Measurements from ENCODE around the gene HSPB6. TPM values are rescaled to one million over a fixed set of nuclear protein-coding genes. Genes with fewer than 3 reads are reported as not detected.

The HSPB6 gene
- total and polyA plus RNA-seq, 2 of the 8 experiments (the other 6 are each of a cell fraction or from before 2014, with no cell fraction given): 0.91 TPM; not detected in 1

DNA sequence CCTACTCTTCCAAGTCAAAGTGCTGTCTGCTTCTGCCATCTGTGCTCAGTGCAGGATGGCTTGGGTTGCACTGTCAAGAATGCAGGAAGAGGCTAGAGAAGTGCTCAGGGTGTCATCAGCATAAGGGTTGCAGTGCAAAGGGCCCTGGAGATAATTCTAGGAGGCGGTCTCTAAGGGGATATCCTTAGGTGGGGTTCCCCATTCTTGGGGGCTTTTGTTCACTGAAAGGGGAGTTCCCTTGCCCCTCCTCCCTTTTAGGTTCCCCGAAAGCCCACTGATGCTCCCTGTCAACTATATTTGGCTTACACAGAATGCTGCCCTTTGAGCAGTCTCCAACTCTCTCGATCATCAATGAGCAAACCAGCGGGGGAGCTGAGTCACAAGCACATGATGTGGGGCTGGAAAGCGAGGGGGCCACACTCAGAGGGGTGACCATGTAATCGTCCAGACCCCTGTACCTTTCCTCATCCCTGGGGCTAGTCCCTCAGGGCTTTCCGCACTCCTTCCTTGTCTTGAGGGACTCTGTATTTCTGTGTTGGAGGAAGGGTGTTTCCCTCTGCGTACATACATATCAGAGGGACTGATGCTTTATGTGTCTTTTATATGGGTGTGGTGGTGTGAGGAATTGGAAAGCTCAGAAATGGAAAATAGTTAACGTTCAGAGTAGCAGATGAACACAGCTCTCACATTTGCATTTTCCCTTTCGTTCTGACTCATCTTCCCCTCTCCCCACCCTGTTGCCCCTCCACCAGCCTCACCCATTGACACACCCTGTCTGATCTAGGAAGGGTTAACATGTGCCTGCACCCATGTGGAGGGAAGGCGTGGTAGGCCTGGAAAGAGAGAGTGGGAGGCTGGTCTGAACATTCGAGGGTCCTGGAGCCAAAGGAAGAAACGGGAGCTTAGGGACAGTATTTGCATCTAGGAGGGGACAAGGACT, 45.8 kb downstream of the HSPB6 start:
- H2BK15ac ChIP-seq (ENCODE audit: low read length): 0 out of 2 replicates have a peak overlapping the region, but pooled peaks have one; percentile 61
- H3K79me1 ChIP-seq (ENCODE audit: low read depth, low read length): no peaks in the 10 kb centered on the region
- H3K36me3 ChIP-seq (ENCODE audit: control insufficient read depth in 2 of 4, insufficient read depth in 4 of 4, low read length in 3 of 4): no peaks in the 10 kb centered on the region; a peak in 1 of 8 replicates
- H2AFZ ChIP-seq (ENCODE audit: low read length): no peak overlapping the region
- peaks cover 5% of the 10 kb centered on the region in 2 experiments for H4K20me1 ChIP-seq (replicated peaks in 1 of 2; ENCODE audit: control insufficient read depth in 1 of 2, insufficient read depth in 2 of 2, low read length in 2 of 2)
- no peak overlapping the region for H3K14ac ChIP-seq (ENCODE audit: insufficient read length)
- H4K5ac ChIP-seq (ENCODE audit: insufficient read length, low read depth, low read length): no peak overlapping the region
- H3K9me3 ChIP-seq (ENCODE audit: insufficient read depth in 2 of 2, low read depth in 1 of 2, low read length in 1 of 2): no peaks in the 10 kb centered on the region
- ChIA-PET CTCF (ENCODE audit: partially characterized antibody) (interaction anchor here (1.0 to 6.6 kb wide), 3 partner anchors 9 to 155 kb away, joined by 3 to 105 read pairs (median 5); no protein-coding TSS in a partner anchor), POLR2A (ENCODE audit: partially characterized antibody) (interaction anchor here (1.0 to 4.9 kb wide), 4 partner anchors 8 to 99 kb away, joined by 3 to 28 read pairs (median 4); partner anchors contain the start of genes HAUS5 and ZBTB32)
- 78% methylated on average over 13 of the region's 13 CpGs; no CpG with 5 or more reads in 1 of the 2 experiments for WGBS, 2 experiments (ENCODE audit: extremely low coverage in 1 of 2, insufficient coverage in 1 of 2, insufficient read length in 1 of 2, insufficient replicate concordance in 2 of 2, low coverage in 1 of 2, low lambda C conversion rate in 2 of 2, missing lambda C conversion rate in 1 of 2)
- no peak overlapping the region for H3K18ac ChIP-seq (ENCODE audit: extremely low read depth, low read length)
- no peak overlapping the region for H3K9ac ChIP-seq (replicated peaks in 1 of 4; ENCODE audit: extremely low read depth in 1 of 4, low read depth in 3 of 4, low read length in 3 of 4)
- no peak for FAIRE-seq
- H3K4me2 ChIP-seq (ENCODE audit: insufficient read depth in 1 of 2, low read depth in 2 of 2, low read length in 2 of 2): no peak overlapping the region
- DNase-seq (ENCODE audit: low read depth in 1 of 2, low spot score in 2 of 2): no peak
- H2AK5ac ChIP-seq (ENCODE audit: low read depth, low read length): no peak overlapping the region
- H3K56ac ChIP-seq (replicated peaks; ENCODE audit: insufficient read length, low read depth, low read length): no peak overlapping the region
- H3K79me2 ChIP-seq (ENCODE audit: control insufficient read depth in 1 of 2, insufficient read depth in 2 of 2, low read length in 2 of 2): no peaks in the 10 kb centered on the region; a peak in 1 of 4 replicates
- no peak overlapping the region for H3K4ac ChIP-seq (replicated peaks; ENCODE audit: insufficient read length, low read depth, low read length)
- peaks cover 5% of the 10 kb centered on the region for H3K23me2 ChIP-seq (ENCODE audit: low read depth, low read length)
- no peak overlapping the region for H4K91ac ChIP-seq (replicated peaks; ENCODE audit: insufficient read length, low read length)
- no peaks in the 10 kb centered on the region for H3K27me3 ChIP-seq (replicated peaks in 1 of 4; ENCODE audit: control insufficient read depth in 3 of 4, extremely low read depth in 1 of 4, insufficient read depth in 3 of 4, low read length in 3 of 4)
- no peak overlapping the region for H4K8ac ChIP-seq (ENCODE audit: extremely low read depth, insufficient read depth, low read length)
- TF ChIP-seq, protein P1, sequence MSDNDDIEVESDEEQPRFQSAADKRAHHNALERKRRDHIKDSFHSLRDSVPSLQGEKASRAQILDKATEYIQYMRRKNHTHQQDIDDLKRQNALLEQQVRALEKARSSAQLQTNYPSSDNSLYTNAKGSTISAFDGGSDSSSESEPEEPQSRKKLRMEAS (IDR thresholded peaks at IDR 0.05): 0 out of 2 replicates have a peak, but pooled peaks have one; percentile 5
- TF ChIP-seq, protein P2, sequence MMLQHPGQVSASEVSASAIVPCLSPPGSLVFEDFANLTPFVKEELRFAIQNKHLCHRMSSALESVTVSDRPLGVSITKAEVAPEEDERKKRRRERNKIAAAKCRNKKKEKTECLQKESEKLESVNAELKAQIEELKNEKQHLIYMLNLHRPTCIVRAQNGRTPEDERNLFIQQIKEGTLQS (IDR thresholded peaks at IDR 0.05; ENCODE audit: insufficient read depth, low read depth, low read length): no peak
- TF ChIP-seq JUND (IDR thresholded peaks at IDR 0.05; ENCODE audit: low read length): no peak
- H2BK5ac ChIP-seq (ENCODE audit: low read depth, low read length): no peak overlapping the region
- H2BK120ac ChIP-seq (replicated peaks; ENCODE audit: low read depth, low read length): no peak overlapping the region
- H3K23ac ChIP-seq (ENCODE audit: insufficient read length): no peak overlapping the region
- H3K4me1 ChIP-seq (replicated peaks in 1 of 4; ENCODE audit: control insufficient read depth in 3 of 4, insufficient read depth in 4 of 4, low read length in 3 of 4): peaks cover 0 to 26% (median 15%) of the 10 kb centered on the region in 4 experiments; a peak in 6 of 7 replicates
- no peak overlapping the region; the same call in 1 of the 2 replicates for H3K27ac ChIP-seq (ENCODE audit: low read depth, low read length)
- no peak overlapping the region for H2BK12ac ChIP-seq (ENCODE audit: low read depth, low read length)
- no peak overlapping the region for H3K4me3 ChIP-seq (ENCODE audit: extremely low read depth in 1 of 4, insufficient read depth in 2 of 4, low read depth in 3 of 4, low read length in 4 of 4)
- no peak overlapping the region for H2BK20ac ChIP-seq (ENCODE audit: low read length)

All from H1 (cell line).